LNCAP (cell line): Measurements from ENCODE around the gene AMMECR1.

Experiments
- TF ChIP-seq, protein P1 (sequence below): fragments of 450-650 bp; IDR thresholded peaks from 2 replicates; pipeline ENCODE4 v1.5.1; 2017; ENCODE audit warnings: mild to moderate bottlenecking

The AMMECR1 gene

GRCh38 chrX:110211340-110211739 lies 106.5 kb downstream of the AMMECR1 start:
- TF ChIP-seq, protein P1, sequence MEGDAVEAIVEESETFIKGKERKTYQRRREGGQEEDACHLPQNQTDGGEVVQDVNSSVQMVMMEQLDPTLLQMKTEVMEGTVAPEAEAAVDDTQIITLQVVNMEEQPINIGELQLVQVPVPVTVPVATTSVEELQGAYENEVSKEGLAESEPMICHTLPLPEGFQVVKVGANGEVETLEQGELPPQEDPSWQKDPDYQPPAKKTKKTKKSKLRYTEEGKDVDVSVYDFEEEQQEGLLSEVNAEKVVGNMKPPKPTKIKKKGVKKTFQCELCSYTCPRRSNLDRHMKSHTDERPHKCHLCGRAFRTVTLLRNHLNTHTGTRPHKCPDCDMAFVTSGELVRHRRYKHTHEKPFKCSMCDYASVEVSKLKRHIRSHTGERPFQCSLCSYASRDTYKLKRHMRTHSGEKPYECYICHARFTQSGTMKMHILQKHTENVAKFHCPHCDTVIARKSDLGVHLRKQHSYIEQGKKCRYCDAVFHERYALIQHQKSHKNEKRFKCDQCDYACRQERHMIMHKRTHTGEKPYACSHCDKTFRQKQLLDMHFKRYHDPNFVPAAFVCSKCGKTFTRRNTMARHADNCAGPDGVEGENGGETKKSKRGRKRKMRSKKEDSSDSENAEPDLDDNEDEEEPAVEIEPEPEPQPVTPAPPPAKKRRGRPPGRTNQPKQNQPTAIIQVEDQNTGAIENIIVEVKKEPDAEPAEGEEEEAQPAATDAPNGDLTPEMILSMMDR, result no peak

DNA sequence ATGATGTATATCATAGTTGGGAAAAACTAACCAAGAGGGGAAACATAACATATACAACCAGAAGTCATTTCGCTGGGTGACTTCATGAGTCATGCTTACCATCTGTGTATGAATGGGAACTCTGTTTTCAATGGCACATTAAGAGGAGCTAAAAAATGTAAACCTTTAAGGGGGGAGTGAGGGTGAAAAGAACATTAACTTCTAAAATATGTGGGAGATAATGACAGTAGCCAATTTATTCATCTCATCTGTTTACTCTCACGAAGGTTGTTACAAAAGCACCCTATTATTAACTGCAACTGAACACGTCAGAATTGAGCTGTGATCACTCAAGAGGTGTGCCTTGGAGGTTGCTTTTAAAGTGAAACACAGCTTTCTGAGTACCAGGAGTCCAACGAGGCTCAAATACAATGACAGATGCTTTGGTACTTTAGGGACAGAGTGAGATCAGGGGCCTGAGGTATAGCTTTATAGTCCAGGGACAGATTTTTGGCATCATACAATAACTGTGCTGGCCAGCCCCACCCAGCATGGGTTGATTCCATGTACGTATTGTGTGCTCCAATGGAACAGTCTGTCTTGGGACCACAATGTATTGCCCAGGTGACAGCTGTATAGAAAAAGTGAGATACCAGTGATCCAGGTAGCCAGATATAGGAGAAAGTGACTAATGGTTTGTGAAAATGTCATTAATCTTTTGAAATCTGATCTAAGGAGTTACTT lies 107.3 kb downstream of the AMMECR1 start:
- TF ChIP-seq, protein P1, result no peak

- TF ChIP-seq, protein P1, result no peak
Measured at GRCh38 chrX:110208092-110208491, 109.8 kb downstream of the AMMECR1 start.

GRCh38 chrX:110204986-110205385 lies 112.9 kb downstream of the AMMECR1 start:
- TF ChIP-seq, protein P1, result no peak

DNA sequence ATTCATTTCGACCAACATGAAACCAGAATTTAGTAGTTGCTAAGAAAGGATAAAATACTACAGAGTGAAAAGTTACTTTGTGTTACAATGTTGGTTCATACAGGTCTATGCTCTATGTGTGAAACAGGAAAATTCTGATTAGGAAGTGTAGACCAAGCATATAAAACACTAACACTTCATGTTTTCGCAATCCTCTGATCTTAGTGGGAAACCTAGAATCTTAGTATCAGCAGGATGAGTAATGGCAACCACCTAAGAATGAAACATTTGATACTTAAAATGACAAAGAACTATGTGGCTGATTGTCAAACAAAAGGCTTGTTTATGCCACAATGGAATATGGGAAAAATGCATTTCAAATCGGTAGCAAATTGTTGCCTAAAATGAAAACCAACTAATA lies 116.1 kb downstream of the AMMECR1 start:
- TF ChIP-seq, protein P1, result no peak

GRCh38 chrX:110194977-110195376 lies 122.9 kb downstream of the AMMECR1 start:
- TF ChIP-seq, protein P1, result no peak

- TF ChIP-seq, protein P1, result no peak
Measured at GRCh38 chrX:110192516-110192915, 125.4 kb downstream of the AMMECR1 start.
